Tibial nerve (tissue), 4 donors: ENCODE data around the gene UNCX. TPM values are rescaled to one million over a fixed set of nuclear protein-coding genes. Genes with fewer than 3 reads are reported as not detected.

Experiments
- DNase-seq, 2 donors: peaks; one replicate each; pipeline ENCODE4 v3.0.0-alpha.2; 2019; ENCODE audit warnings: low spot score in 2 of 2
- H3K27ac ChIP-seq, 4 donors: fragments of 200-600 bp; sonication (generic) in 3 of 4; one replicate each; pipeline ENCODE4 v1.5.1; 2017 to 2019; ENCODE audit warnings: mild to moderate bottlenecking in 1 of 4
- H3K27me3 ChIP-seq, 2 donors: fragments of 200-600 bp; sonication (generic) in 1 of 2; one replicate each; pipeline versions ENCODE4 v1.5.1 to v1.6.0; 2017 to 2019
- H3K36me3 ChIP-seq, 3 donors: fragments of 200-600 bp; sonication (generic); one replicate each; pipeline ENCODE4 v1.5.1; 2018 to 2019
- H3K4me1 ChIP-seq, 4 donors: fragments of 200-600 bp; sonication (generic) in 3 of 4; one replicate each; pipeline ENCODE4 v1.5.1; 2017 to 2019
- H3K4me3 ChIP-seq, 4 donors: fragments of 200-600 bp; sonication (generic) in 3 of 4; one replicate each; pipeline ENCODE4 v1.5.1; 2017 to 2019; ENCODE audit warnings: mild to moderate bottlenecking in 1 of 4, moderate library complexity in 1 of 4
- H3K9me3 ChIP-seq, 4 donors: fragments of 200-600 bp; sonication (generic) in 3 of 4; one replicate each; pipeline ENCODE4 v1.5.1; 2017 to 2019
- EP300 ChIP-seq, 2 donors: sonication (generic); formaldehyde crosslinking; IDR thresholded peaks; one replicate each; pipeline ENCODE4 v1.6.1; 2017; ENCODE audit warnings: antibody characterized with exemption in 2 of 2, mild to moderate bottlenecking in 1 of 2
- POLR2A ChIP-seq, 2 donors: fragments of 450-650 bp; IDR thresholded peaks; one replicate each; pipeline ENCODE4 v1.6.1; 2017; ENCODE audit warnings: antibody characterized with exemption in 2 of 2, mild to moderate bottlenecking in 2 of 2, moderate library complexity in 2 of 2
- WGBS, 2 donors: methylation state at CpG; one replicate each; pipeline ENCODE4 v1.1.5; 2018; 5-methylcytosine and 5-hydroxymethylcytosine counted together
- total RNA-seq, 4 donors: library from RNA; depleted of rRNA; stranded (reverse); fragments of >200 nt; gene quantifications; one replicate each; pipeline ENCODE4 v1.1.0, GENCODE V29; 2016
- TF ChIP-seq, protein P1 (sequence below), 5 experiments: fragments of 200-600 bp in 3 of 5; fragments of 450-650 bp in 2 of 5; sonication (generic) in 3 of 5; IDR thresholded peaks; one replicate each; pipeline ENCODE4 v1.5.1; 2016 to 2019; ENCODE audit warnings: antibody characterized with exemption in 5 of 5, mild to moderate bottlenecking in 3 of 5, moderate library complexity in 2 of 5

UNCX gene
- total RNA-seq, 4 donors from 2014 or later = not detected

DNA sequence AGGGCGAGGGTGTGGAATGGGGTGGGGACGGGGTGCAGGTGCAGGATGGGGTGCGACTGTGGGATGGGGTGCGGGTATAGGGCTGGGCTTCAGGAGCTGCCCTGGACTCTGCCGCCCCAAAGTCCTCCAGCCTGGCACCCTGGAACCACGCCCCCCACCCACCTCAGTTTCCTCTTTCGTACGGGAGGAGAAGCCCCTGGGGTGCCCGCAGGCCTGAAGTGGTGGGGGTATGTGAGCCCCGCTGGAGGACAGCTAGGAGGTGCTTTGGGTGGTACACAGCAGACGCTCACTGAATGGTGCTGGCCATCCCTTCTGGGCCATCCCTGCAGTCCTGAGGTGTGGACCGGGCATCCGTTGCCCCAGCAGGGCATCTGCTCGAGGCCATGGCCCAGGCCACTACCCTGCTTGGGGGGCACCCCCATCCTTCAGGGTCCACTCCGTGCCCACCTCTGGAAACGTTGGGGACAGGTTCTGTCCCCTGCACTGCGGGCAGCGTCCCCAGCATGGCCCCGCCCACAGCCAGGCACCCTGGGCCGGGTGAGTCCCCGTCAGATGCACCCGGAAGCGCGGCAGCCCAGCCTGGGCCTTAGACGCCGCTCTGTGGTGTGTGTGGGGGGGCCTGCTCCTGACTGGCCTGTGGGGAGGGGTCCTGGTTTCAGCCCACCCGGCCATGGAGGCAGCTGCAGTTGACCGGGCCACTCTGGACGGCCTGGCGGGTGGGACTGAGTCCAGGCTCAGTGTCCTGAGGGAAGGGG is 41.6 kb downstream of the UNCX start:
- no peak for DNase-seq
- WGBS, 2 donors = 80 to 87% methylated on average over 20 to 28 of the region's 30 CpGs
- TF ChIP-seq EP300 (IDR thresholded peaks at IDR 0.05) (no peak), POLR2A (IDR thresholded peaks at IDR 0.05) (no peak)
- TF ChIP-seq, protein P1, sequence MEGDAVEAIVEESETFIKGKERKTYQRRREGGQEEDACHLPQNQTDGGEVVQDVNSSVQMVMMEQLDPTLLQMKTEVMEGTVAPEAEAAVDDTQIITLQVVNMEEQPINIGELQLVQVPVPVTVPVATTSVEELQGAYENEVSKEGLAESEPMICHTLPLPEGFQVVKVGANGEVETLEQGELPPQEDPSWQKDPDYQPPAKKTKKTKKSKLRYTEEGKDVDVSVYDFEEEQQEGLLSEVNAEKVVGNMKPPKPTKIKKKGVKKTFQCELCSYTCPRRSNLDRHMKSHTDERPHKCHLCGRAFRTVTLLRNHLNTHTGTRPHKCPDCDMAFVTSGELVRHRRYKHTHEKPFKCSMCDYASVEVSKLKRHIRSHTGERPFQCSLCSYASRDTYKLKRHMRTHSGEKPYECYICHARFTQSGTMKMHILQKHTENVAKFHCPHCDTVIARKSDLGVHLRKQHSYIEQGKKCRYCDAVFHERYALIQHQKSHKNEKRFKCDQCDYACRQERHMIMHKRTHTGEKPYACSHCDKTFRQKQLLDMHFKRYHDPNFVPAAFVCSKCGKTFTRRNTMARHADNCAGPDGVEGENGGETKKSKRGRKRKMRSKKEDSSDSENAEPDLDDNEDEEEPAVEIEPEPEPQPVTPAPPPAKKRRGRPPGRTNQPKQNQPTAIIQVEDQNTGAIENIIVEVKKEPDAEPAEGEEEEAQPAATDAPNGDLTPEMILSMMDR (IDR thresholded peaks at IDR 0.05) = no peak
- H3K36me3 ChIP-seq = no peaks in the 10 kb centered on the region
- H3K4me3 ChIP-seq = no peak overlapping the region
- H3K27me3 ChIP-seq = peaks cover 0 to 56% of the 10 kb centered on the region in 2 donors
- H3K9me3 ChIP-seq = peaks cover 0 to 5% (median 0%) of the 10 kb centered on the region in 4 donors
- no peak overlapping the region for H3K27ac ChIP-seq
- no peaks in the 10 kb centered on the region for H3K4me1 ChIP-seq

DNA sequence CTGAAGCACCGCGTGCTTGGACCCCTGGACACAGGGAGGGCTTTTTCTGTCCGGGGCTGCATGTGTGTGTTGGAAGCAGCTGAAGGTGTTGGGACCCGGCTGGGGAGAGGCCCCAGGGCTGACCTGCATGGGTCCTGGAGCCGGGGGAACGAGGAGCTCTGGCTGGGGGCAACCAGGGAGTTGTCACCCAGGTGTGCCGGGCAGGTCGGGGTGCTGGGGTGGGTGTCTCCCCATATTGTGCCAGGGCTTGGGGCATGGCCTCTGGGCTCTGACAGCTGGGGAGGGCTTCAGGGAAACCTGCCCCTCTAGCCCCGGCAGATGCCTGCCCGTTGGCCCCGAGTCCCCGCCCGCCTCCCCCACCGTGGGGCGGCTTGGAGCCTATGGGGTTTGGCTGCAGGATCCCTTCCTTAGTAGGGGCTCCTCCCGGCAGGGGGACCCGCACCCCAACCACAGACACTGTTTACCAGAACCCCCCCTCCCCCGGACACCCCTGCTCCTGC is 42.3 kb downstream of the UNCX start:
- H3K4me3 ChIP-seq = no peak overlapping the region
- peaks cover 0 to 5% (median 0%) of the 10 kb centered on the region in 4 donors for H3K9me3 ChIP-seq
- TF ChIP-seq, protein P1 (IDR thresholded peaks at IDR 0.05) = no peak
- no peak for TF ChIP-seq EP300 (IDR thresholded peaks at IDR 0.05)
- no peak for TF ChIP-seq POLR2A (IDR thresholded peaks at IDR 0.05)
- no peaks in the 10 kb centered on the region for H3K4me1 ChIP-seq
- H3K27ac ChIP-seq = no peak overlapping the region
- no peak for DNase-seq
- no peaks in the 10 kb centered on the region for H3K36me3 ChIP-seq
- WGBS, 2 donors = 68 to 81% methylated on average over 7 to 15 of the region's 18 CpGs
- H3K27me3 ChIP-seq = peaks cover 0 to 50% of the 10 kb centered on the region in 2 donors

DNA sequence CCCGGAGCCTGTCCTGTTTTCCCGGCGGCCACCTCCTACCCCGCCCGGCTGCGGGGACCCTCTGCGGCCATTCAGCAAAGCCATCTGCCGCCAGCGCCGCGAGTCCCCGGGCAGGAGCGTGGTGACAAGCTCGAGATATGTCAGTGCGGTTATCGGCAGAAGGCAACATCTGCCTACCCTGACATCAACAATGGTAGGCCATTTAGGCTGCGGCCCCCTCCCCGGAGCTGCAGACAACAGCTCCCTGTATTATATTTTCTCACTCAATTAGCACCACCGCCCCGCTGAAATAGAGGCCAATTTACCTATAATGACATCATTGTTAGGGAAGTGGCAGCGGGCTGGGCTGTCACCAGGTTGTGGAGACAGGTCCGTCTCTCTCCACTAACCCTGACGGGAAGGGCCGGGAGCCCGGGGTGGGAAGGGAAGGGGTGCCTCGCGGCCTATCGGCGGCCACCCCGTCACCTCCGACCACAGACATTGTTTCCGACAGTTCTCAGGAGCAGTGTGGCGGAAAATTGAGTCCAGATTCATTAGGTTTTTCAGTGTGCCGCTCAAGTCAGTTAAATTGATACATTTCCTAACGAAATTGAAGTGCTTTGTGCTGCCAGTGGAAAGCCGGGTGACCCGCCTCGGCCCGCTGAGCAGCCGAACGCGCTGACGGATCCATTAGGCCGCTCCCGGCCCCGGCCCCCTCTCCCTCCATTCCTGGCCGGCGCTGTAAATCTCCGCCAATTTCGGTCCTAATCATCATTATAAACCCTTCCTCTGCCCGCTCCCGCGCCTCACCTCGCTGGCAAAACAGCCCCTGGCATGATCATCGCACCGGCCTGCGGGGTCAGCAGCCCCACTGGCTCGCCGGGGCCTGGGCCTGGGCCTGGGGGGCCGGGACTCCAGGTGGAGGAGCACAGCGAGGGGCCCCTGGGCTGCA is 43.0 kb downstream of the UNCX start:
- no peak overlapping the region for H3K27ac ChIP-seq
- H3K36me3 ChIP-seq = no peaks in the 10 kb centered on the region
- TF ChIP-seq EP300 (IDR thresholded peaks at IDR 0.05) (no peak), POLR2A (IDR thresholded peaks at IDR 0.05) (no peak)
- TF ChIP-seq, protein P1 (IDR thresholded peaks at IDR 0.05) = no peak
- 41 to 56% methylated on average over 54 to 55 of the region's 61 CpGs for WGBS, 2 donors
- no peak for DNase-seq
- no peak overlapping the region for H3K4me3 ChIP-seq
- peaks cover 0 to 5% (median 0%) of the 10 kb centered on the region in 4 donors for H3K9me3 ChIP-seq
- H3K27me3 ChIP-seq = peaks cover 0 to 42% of the 10 kb centered on the region in 2 donors
- no peaks in the 10 kb centered on the region for H3K4me1 ChIP-seq

DNA sequence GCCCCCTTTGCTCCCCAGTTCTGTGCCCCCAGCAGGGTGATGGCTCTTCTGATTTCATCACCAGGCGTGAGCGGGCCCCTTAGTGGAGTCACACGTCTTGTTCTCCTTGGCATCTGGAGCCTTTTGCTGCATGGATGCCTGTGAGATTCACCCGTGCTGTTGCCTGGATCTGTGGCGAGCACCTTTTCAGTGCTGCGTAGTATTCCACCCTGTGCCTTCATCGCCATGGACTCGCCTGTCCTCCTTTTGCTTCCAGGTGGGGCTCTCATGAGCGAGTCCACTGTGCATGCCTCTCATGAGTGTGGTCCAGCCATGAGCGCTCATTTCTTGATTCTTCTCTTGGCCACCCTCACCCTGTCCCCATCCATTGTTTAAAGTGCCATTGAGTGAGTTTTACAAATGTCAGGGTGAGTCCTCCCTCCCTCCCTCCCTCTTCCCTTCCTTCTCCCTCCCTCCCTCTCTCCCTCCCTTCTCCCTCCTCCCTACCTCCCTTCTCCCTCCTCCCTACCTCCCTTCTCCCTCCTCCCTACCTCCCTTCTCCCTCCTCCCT is 44.0 kb downstream of the UNCX start:
- DNase-seq = no peak
- Histone ChIP-seq H3K27ac (no peak overlapping the region), H3K9me3 (peaks cover 0 to 5% (median 0%) of the 10 kb centered on the region in 4 donors), H3K27me3 (peaks cover 0 to 38% of the 10 kb centered on the region in 2 donors), H3K36me3 (no peaks in the 10 kb centered on the region), H3K4me1 (no peaks in the 10 kb centered on the region), H3K4me3 (no peak overlapping the region)
- TF ChIP-seq POLR2A (IDR thresholded peaks at IDR 0.05) = no peak
- TF ChIP-seq, protein P1 (IDR thresholded peaks at IDR 0.05) = no peak
- no peak for TF ChIP-seq EP300 (IDR thresholded peaks at IDR 0.05)
- 89 to 90% methylated on average over 10 of the region's 10 CpGs for WGBS, 2 donors
